ENCODE data around the gene PLPP3.
A peak's percentile ranks its signal among the peaks of the same experiment; 100 is the strongest.

Gene PLPP3

DNA sequence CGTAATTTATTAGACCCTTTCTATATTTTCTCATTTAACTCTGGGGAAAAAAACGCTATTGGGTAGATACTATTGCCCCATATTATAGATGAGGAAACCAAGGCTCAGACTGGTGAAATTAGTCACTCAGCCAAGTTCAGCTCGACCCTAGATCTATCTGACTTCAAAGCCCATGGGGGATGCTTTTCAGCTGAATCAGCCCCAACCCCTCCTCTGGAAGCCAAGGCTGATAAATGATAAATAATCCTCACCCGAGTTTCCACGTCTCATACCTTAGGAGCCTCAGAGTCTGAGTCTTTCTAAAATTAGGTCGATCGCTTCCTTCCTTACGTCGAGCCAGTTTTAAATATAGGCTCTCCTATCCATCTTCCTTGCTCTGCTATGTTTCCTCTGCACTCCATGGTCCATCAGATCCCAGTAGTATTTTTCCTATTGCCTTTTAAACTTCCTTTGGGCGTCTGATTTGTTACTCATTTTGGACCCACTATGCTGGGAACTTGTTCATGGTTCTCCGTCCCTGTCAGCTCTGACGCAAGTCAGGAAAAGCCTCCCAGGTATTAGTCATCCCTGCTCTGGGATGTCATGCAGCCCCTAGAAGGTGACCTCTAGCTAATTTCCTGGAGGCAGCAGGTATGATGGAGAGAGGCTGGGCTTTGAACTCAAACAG is 122.8 kb downstream of the PLPP3 start:
- peak in 1 of 3 donors; percentile 33 for DNase-seq

- no peak for DNase-seq
Observed at GRCh38 chr1:56453417-56454078, 125.8 kb downstream of the PLPP3 start.

DNA sequence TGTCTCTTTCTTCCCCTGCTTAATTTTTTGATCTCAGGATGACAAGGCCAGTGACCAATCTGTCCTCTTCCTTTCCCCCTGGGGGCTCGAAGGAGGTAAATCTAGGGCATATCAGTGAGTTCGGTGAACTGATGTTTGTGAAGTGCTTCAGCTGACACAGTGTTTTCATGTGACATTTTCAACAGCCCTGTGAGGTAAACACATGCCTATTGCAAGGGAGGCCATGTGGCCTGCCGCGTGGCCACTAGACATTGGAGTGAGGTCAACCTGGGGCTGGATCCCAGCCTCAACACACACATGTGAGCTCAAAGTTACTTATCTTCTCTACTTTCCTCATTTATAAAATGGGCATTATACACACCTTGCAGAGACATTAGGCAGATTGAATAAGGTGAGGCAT is 126.3 kb downstream of the PLPP3 start:
- no peak for DNase-seq

DNA sequence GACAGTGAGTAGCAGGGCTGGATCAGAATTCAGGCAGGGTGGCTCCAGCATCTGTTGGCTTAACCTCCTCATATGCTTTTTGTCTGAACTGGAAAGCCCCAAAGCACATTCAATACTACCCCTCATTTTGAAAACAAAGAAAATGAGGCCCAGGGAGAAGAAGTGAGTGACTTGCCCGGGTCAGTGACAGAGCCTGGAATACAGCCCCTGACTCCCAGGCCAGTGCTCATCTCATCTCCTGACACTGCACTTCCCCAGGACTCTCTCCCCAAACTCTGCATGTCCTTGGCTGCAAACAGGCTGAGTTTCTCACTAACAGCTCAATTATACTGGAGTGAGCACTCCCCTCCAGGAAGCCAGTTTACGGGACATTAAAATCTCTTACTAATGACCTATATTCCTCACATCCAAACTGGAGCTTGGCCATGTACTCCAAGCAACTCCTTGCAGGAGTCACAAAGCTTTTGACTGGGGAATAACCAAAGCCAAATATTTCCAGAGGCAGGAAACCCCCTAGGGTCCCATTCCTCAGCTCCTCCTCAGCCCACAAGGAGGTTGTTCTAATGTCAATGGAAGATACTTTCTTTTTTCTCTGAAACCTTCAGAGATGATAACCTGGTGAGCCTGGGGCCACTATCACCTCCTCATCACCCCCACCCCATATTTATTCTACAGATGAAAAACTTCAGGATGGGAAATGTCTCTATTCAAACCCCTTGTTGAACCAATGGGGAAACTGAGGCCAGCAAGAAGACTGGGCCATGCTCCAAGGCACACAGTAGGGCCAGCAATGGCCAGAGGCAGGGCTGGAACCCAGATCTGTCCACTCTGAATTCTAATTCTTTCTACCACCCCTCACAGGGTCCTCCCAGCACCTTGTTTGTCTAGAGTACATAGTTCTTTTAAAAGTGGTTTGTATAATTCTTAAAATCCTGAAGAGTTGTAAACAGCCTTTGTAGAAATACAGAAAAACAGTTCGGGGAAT is 127.0 kb downstream of the PLPP3 start:
- DNase-seq: no peak

GRCh38 chr1:56451491-56451890 is 127.9 kb downstream of the PLPP3 start:
- no peak for DNase-seq

- no peak for DNase-seq
Observed at GRCh38 chr1:56450004-56450666, 129.2 kb downstream of the PLPP3 start.

DNA sequence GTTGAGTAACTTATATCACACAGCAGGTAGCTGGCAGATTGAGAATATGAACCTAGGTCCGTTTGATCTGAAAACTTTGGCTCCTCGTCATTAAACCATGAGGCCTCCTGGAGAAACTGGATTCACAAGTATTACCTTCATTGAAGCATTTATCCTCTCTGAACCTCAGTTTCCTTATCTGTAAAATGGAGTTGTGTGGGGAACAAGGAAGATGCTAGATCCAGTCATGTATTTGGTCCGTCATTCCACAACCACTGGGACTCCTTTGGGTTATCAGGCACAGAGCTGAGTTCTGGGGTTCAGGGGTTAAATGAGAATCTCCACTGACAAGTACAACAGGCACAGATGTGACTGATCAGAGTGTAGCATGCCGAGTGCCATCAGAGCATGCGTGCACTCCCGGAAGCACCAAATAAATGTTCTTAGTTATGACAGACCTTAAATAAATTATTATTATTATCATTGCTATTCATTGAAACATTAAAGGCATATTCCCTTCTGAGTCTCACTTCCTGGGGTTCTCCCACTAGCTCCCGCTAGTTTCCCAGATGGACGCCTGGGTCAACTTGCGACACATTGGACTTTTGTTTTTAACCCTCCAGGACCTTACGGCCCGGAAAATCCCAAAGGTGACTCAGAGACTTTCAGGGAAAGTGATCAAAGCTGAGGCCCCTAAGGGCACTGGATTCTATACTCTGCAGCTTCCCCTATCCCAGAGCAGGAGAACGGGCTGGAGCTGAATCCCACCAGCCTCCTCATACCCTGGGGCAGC is 130.6 kb downstream of the PLPP3 start:
- DNase-seq: peak; percentile 84 to 92 (median 89)

- DNase-seq: peak; percentile 27 to 47 (median 32)
Observed at GRCh38 chr1:56447823-56448222, 131.5 kb downstream of the PLPP3 start.

DNA sequence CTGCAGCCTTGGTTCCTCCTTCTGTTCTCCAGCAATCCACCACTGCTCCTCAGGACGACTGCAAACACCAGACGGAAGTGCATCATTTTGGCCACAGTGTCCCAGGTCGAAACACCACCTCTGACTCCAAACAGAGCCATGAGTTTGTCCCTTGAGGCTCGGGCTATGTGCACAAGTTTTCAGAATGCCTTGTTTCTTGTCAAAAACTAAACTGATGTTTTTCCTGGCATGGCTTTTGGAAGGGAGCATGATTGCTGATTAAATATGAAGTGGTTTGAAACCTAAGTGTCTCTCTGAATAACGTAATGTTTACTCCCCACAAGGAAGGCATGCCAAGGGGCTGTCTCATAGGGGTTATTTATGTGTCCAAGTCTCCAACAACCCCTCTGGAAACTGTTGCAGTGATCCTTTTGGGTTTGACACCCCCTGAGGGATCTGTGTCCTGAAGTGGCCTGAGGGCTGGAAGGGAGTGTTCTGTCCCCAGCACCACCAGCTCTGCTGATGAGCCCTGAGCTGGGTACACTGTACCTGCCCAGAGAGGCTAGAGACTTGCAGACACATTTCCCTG is 132.7 kb downstream of the PLPP3 start:
- DNase-seq: no peak

GRCh38 chr1:56444960-56445646 is 134.3 kb downstream of the PLPP3 start:
- DNase-seq: peak in 1 of 3 donors; percentile 34
